Measurements from ENCODE around the gene COL23A1. TPM values are rescaled to one million over a fixed set of nuclear protein-coding genes. Genes with fewer than 3 reads are reported as not detected.

Gene COL23A1
- total RNA-seq, 1 experiment from 2014 or later: not detected

- intact Hi-C loops (cut with micrococcal nuclease; ENCODE audit: unreplicated experiment): no loop called here
- Mint-ChIP-seq H3K27me3 (ENCODE audit: unreplicated experiment) (peaks cover 73% of the 10 kb centered on the region), H3K36me3 (ENCODE audit: insufficient read depth, unreplicated experiment) (no peaks in the 10 kb centered on the region), H3K4me1 (ENCODE audit: low read depth, unreplicated experiment) (no peaks in the 10 kb centered on the region), H3K27ac (ENCODE audit: unreplicated experiment) (no peak overlapping the region), H3K9me3 (ENCODE audit: low read depth, unreplicated experiment) (no peaks in the 10 kb centered on the region), H3K4me3 (ENCODE audit: low read depth, unreplicated experiment) (no peak overlapping the region)
- BruUV-seq (replicated peaks): no TSS peak
- DNase-seq: no peak
- TF ChIP-seq, protein P1, sequence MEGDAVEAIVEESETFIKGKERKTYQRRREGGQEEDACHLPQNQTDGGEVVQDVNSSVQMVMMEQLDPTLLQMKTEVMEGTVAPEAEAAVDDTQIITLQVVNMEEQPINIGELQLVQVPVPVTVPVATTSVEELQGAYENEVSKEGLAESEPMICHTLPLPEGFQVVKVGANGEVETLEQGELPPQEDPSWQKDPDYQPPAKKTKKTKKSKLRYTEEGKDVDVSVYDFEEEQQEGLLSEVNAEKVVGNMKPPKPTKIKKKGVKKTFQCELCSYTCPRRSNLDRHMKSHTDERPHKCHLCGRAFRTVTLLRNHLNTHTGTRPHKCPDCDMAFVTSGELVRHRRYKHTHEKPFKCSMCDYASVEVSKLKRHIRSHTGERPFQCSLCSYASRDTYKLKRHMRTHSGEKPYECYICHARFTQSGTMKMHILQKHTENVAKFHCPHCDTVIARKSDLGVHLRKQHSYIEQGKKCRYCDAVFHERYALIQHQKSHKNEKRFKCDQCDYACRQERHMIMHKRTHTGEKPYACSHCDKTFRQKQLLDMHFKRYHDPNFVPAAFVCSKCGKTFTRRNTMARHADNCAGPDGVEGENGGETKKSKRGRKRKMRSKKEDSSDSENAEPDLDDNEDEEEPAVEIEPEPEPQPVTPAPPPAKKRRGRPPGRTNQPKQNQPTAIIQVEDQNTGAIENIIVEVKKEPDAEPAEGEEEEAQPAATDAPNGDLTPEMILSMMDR (IDR thresholded peaks at IDR 0.05; ENCODE audit: unreplicated experiment): no peak
- CTCF ChIA-PET: no interaction called here
Observed at GRCh38 chr5:178332210-178332641, 258.0 kb downstream of the COL23A1 start.

GRCh38 chr5:178331491-178331996 is 258.6 kb downstream of the COL23A1 start:
- intact Hi-C loops (cut with micrococcal nuclease; ENCODE audit: unreplicated experiment): no loop called here
- CTCF ChIA-PET: no interaction called here
- H3K27me3 Mint-ChIP-seq (ENCODE audit: unreplicated experiment): peaks cover 66% of the 10 kb centered on the region
- BruUV-seq (replicated peaks): no TSS peak
- no peak overlapping the region for H3K4me3 Mint-ChIP-seq (ENCODE audit: low read depth, unreplicated experiment)
- no peak overlapping the region for H3K27ac Mint-ChIP-seq (ENCODE audit: unreplicated experiment)
- no peaks in the 10 kb centered on the region for H3K9me3 Mint-ChIP-seq (ENCODE audit: low read depth, unreplicated experiment)
- TF ChIP-seq, protein P1 (IDR thresholded peaks at IDR 0.05; ENCODE audit: unreplicated experiment): no peak
- no peaks in the 10 kb centered on the region for H3K36me3 Mint-ChIP-seq (ENCODE audit: insufficient read depth, unreplicated experiment)
- H3K4me1 Mint-ChIP-seq (ENCODE audit: low read depth, unreplicated experiment): no peaks in the 10 kb centered on the region
- no peak for DNase-seq

DNA sequence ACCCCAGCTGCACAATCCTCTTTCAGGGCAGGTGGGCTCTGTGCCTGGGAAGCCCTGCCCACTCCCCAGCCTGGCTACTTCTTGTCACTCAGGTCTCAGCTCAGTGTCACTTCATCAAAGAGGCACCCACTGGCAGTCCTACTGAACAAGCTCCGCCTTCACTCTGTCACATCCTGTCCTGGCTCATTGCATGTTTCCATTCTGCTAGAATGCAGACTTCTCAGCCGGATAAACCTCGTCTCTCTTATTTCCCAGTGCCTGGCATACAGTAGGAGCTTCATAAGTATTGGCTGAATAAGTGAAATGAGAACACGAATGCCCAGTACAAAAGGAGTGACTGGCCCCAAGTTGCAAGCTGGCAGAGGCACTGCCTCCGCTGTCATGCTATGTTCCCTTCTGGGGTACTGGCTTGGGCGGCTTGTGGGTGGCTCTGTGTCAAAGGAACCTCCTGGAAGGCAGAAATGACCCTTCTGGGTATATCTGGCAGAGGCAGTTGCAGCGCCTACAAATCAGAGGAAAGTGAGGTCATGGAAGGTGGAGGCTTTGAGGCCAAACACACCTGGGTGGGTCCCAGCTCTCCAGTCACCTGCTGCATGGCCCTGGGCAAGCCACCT is 259.3 kb downstream of the COL23A1 start:
- no peak for DNase-seq
- H3K27ac Mint-ChIP-seq (ENCODE audit: unreplicated experiment): no peak overlapping the region
- H3K4me1 Mint-ChIP-seq (ENCODE audit: low read depth, unreplicated experiment): no peaks in the 10 kb centered on the region
- H3K9me3 Mint-ChIP-seq (ENCODE audit: low read depth, unreplicated experiment): no peaks in the 10 kb centered on the region
- H3K36me3 Mint-ChIP-seq (ENCODE audit: insufficient read depth, unreplicated experiment): no peaks in the 10 kb centered on the region
- TF ChIP-seq, protein P1 (IDR thresholded peaks at IDR 0.05; ENCODE audit: unreplicated experiment): no peak
- intact Hi-C loops (cut with micrococcal nuclease; ENCODE audit: unreplicated experiment): no loop called here
- H3K4me3 Mint-ChIP-seq (ENCODE audit: low read depth, unreplicated experiment): no peak overlapping the region
- no TSS peak for BruUV-seq (replicated peaks)
- H3K27me3 Mint-ChIP-seq (ENCODE audit: unreplicated experiment): peaks cover 65% of the 10 kb centered on the region
- CTCF ChIA-PET: no interaction called here

- no peak for DNase-seq
- TF ChIP-seq, protein P1 (IDR thresholded peaks at IDR 0.05; ENCODE audit: unreplicated experiment): no peak
- Mint-ChIP-seq H3K27ac (ENCODE audit: unreplicated experiment) (no peak overlapping the region), H3K27me3 (ENCODE audit: unreplicated experiment) (peaks cover 72% of the 10 kb centered on the region), H3K4me3 (ENCODE audit: low read depth, unreplicated experiment) (no peak overlapping the region), H3K36me3 (ENCODE audit: insufficient read depth, unreplicated experiment) (no peaks in the 10 kb centered on the region), H3K4me1 (ENCODE audit: low read depth, unreplicated experiment) (no peaks in the 10 kb centered on the region), H3K9me3 (ENCODE audit: low read depth, unreplicated experiment) (no peaks in the 10 kb centered on the region)
- intact Hi-C loops (cut with micrococcal nuclease; ENCODE audit: unreplicated experiment): no loop called here
- BruUV-seq (replicated peaks): no TSS peak
- CTCF ChIA-PET: no interaction called here
Observed at GRCh38 chr5:178328826-178329730, 261.1 kb downstream of the COL23A1 start.
